Measurements from ENCODE around the gene COG8.
"Not testable (repeated sequence)": the region's sequence is repeated elsewhere in the genome, so short reads cannot be mapped to it uniquely, and the experiment has no call there.

The COG8 gene

GRCh38 chr16:69318177-69318910 lies 21.0 kb downstream of the COG8 start:
- no peak for DNase-seq

- DNase-seq, result no peak
These were observed 22.7 kb downstream of the COG8 start for GRCh38 chr16:69316595-69317034.

GRCh38 chr16:69315486-69316311 lies 23.7 kb downstream of the COG8 start:
- no peak for DNase-seq

- DNase-seq, result no peak
These were observed 24.8 kb downstream of the COG8 start for GRCh38 chr16:69314534-69314933.

- no peak for DNase-seq
These were observed 25.9 kb downstream of the COG8 start for GRCh38 chr16:69313469-69313868.

- no peak for DNase-seq
These were observed 27.6 kb downstream of the COG8 start for GRCh38 chr16:69311533-69312387.

- DNase-seq, result peak; percentile 19
These were observed 28.5 kb downstream of the COG8 start, which contains the start of gene VPS4A for GRCh38 chr16:69310653-69311532. TSS of gene VPS4A (plus strand) at chr16:69311350. CDS start at chr16:69311512, 162 bp downstream.

- DNase-seq, result no peak
These were observed 30.0 kb downstream of the COG8 start for GRCh38 chr16:69309316-69309715.

GRCh38 chr16:69307856-69308255 lies 31.5 kb downstream of the COG8 start:
- DNase-seq, result no peak

GRCh38 chr16:69307091-69307490 lies 32.3 kb downstream of the COG8 start:
- DNase-seq, result no peak

- DNase-seq, result no peak
These were observed 33.3 kb downstream of the COG8 start for GRCh38 chr16:69306031-69306430.

- no peak for DNase-seq
These were observed 37.1 kb downstream of the COG8 start for GRCh38 chr16:69302301-69302700.

- no peak for DNase-seq
These were observed 37.5 kb downstream of the COG8 start for GRCh38 chr16:69301861-69302260.

GRCh38 chr16:69301187-69301586 lies 38.2 kb downstream of the COG8 start:
- DNase-seq, result no peak

GRCh38 chr16:69298261-69298660 lies 41.1 kb downstream of the COG8 start:
- DNase-seq, result no peak

GRCh38 chr16:69296771-69297170 lies 42.6 kb downstream of the COG8 start:
- not testable (repeated sequence) for DNase-seq

GRCh38 chr16:69294051-69294450 lies 45.3 kb downstream of the COG8 start:
- DNase-seq, result no peak

- DNase-seq, result no peak
These were observed 46.0 kb downstream of the COG8 start for GRCh38 chr16:69293401-69293800.

- not testable (repeated sequence) for DNase-seq
These were observed 47.7 kb downstream of the COG8 start for GRCh38 chr16:69291657-69292056.

GRCh38 chr16:69286941-69287713 lies 52.2 kb downstream of the COG8 start:
- no peak for DNase-seq

- no peak for DNase-seq
These were observed 54.1 kb downstream of the COG8 start for GRCh38 chr16:69285240-69285639.

All from NCI-H1048 (cell line).